ENCODE data around the gene KDM3A.

DNA sequence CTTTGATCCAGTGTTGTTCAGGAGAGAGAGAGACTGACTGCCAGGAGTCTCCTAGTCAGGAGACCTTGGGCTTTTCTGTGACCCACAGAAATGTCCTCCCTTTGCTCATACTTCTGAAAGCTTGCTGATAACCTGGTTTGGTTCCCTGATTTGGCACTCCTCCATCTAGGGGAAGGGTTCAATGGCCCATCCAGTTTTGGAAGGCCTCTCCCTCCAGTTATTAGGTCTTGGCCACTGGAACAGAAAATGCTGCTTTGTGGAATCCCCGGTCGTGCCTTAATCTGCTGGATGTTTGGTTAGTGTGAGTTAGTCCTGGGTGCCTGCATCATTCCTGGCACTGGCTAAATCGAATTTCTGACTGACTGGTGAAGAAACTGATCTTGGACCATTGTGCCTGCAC is 35.7 kb downstream of the KDM3A start:
- no peak for TF ChIP-seq POLR2A (IDR thresholded peaks at IDR 0.05)
- no peak for TF ChIP-seq CTCF (IDR thresholded peaks at IDR 0.05)
